ENCODE results near the gene MC4R. TPM values are rescaled to one million over a fixed set of nuclear protein-coding genes. Genes with fewer than 3 reads are reported as not detected.
A peak's percentile ranks its signal among the peaks of the same experiment; 100 is the strongest.
"Not testable (repeated sequence)": the region's sequence is repeated elsewhere in the genome, so short reads cannot be mapped to it uniquely, and the experiment has no call there.

Gene MC4R
- total RNA-seq (2021) (0.16 TPM in 1 of 3 replicates, not detected in the others), Bru-seq, nascent RNA (not detected)
- long read RNA-seq, experiment 1, result 0 reads
- long read RNA-seq, experiment 2, result 0 reads
- long read RNA-seq, experiment 3, result 0 reads

GRCh38 chr18:60372596-60372995, at the start of gene MC4R:
TSS of gene MC4R (minus strand) at chr18:60372775. CDS start at chr18:60372349, 426 bp downstream.
- DNase-seq (ENCODE audit: low spot score) (no peak), ATAC-seq (peak; percentile 98)
- peaks cover 15% of the 10 kb centered on the region; the same call in 1 of the 2 replicates for H3K9me3 Mint-ChIP-seq
- no peaks in the 10 kb centered on the region for H3K27me3 Mint-ChIP-seq (ENCODE audit: low read depth)
- no peak for TF ChIP-seq HMGXB4 (CRISPR knock-in tag; IDR thresholded peaks at IDR 0.05)
- no peak for TF ChIP-seq TP53 (CRISPR knock-in tag; IDR thresholded peaks at IDR 0.05)
- TF ChIP-seq NFATC4 (CRISPR knock-in tag; IDR thresholded peaks at IDR 0.05), result no peak
- no peak for TF ChIP-seq HMGA2 (CRISPR knock-in tag; IDR thresholded peaks at IDR 0.05)
- TF ChIP-seq JUN (CRISPR knock-in tag; IDR thresholded peaks at IDR 0.05), result no peak
- TF ChIP-seq EMX1 (CRISPR knock-in tag; IDR thresholded peaks at IDR 0.05), result no peak
- no peak for TF ChIP-seq MXD4 (CRISPR knock-in tag; IDR thresholded peaks at IDR 0.05; ENCODE audit: borderline replicate concordance)
- no peak for TF ChIP-seq ATF2 (CRISPR knock-in tag; IDR thresholded peaks at IDR 0.05; ENCODE audit: borderline replicate concordance, low read depth)
- no peak for TF ChIP-seq NFE2L1 (CRISPR knock-in tag; IDR thresholded peaks at IDR 0.05)
- TF ChIP-seq ZBTB43 (CRISPR knock-in tag; IDR thresholded peaks at IDR 0.05), result no peak
- TF ChIP-seq ARID4B (CRISPR knock-in tag; IDR thresholded peaks at IDR 0.05; ENCODE audit: borderline replicate concordance), result no peak
- no peak for TF ChIP-seq NR1H2 (CRISPR knock-in tag; IDR thresholded peaks at IDR 0.05)
- TF ChIP-seq CREM (CRISPR knock-in tag; IDR thresholded peaks at IDR 0.05), result no peak
- no peak for TF ChIP-seq GABPB1 (CRISPR knock-in tag; IDR thresholded peaks at IDR 0.05)
- no peak for TF ChIP-seq PRRX2 (CRISPR knock-in tag; IDR thresholded peaks at IDR 0.05)
- no peak for TF ChIP-seq ZNF232 (CRISPR knock-in tag; IDR thresholded peaks at IDR 0.05)
- TF ChIP-seq USF2 (CRISPR knock-in tag; IDR thresholded peaks at IDR 0.05), result no peak
- no peaks in the 10 kb centered on the region for H3K36me3 Mint-ChIP-seq
- ChIA-PET CTCF (interaction anchor here (0.9 to 1.4 kb wide), 4 partner anchors 15 to 385 kb away, joined by 3 to 7 read pairs (median 4); no protein-coding TSS in a partner anchor), POLR2A (no interaction called here)
- H3K4me3 Mint-ChIP-seq, result no peak within 1 kb of the TSS
- H3K4me1 Mint-ChIP-seq, result peaks cover 15% of the 10 kb centered on the region
- H3K27ac Mint-ChIP-seq, result peak within 1 kb of the TSS; percentile 91

- H3K4me1 Mint-ChIP-seq; H3K36me3 Mint-ChIP-seq; DNase-seq (ENCODE audit: low spot score); H3K9me3 Mint-ChIP-seq; ATAC-seq; H3K4me3 Mint-ChIP-seq; POLR2A ChIA-PET; H3K27ac Mint-ChIP-seq; H3K27me3 Mint-ChIP-seq (ENCODE audit: low read depth); CTCF ChIA-PET: not testable (repeated sequence)
Measured at GRCh38 chr18:60422306-60422705, 49.7 kb upstream of the MC4R start.

Data from WTC11 (cell line).